Trophoblast cell (in vitro differentiated cells and primary cell): Measurements from ENCODE around the gene ITM2B. TPM values are rescaled to one million over a fixed set of nuclear protein-coding genes. Genes with fewer than 3 reads are reported as not detected.

Experiments
- DNase-seq, 2 donors: peaks; one replicate each; pipeline ENCODE4 v3.0.0-alpha.2; 2016
- H2AFZ ChIP-seq: 2 replicates; pipeline ENCODE4 v1.6.1; 2013; ENCODE audit warnings: low read length, moderate library complexity, mild to moderate bottlenecking; ENCODE audit not compliant: insufficient read depth, poor library complexity
- H2AK5ac ChIP-seq: 2 replicates; pipeline ENCODE4 v1.6.1; 2013; ENCODE audit warnings: mild to moderate bottlenecking, low read length
- H2BK120ac ChIP-seq: 2 replicates; pipeline ENCODE4 v1.6.1; 2013; ENCODE audit warnings: low read length, mild to moderate bottlenecking, moderate library complexity; ENCODE audit not compliant: insufficient read depth, poor library complexity
- H2BK12ac ChIP-seq: 2 replicates; pipeline ENCODE4 v1.6.1; 2013; ENCODE audit warnings: mild to moderate bottlenecking, low read length, moderate library complexity
- H2BK5ac ChIP-seq: 2 replicates; pipeline ENCODE4 v1.6.1; 2013; ENCODE audit warnings: low read length, low read depth, moderate library complexity, mild to moderate bottlenecking; ENCODE audit not compliant: poor library complexity
- H3K14ac ChIP-seq: 2 replicates; pipeline ENCODE4 v1.6.1; 2013; ENCODE audit warnings: mild to moderate bottlenecking, low read length
- H3K18ac ChIP-seq: 2 replicates; pipeline ENCODE4 v1.6.1; 2013; ENCODE audit warnings: mild to moderate bottlenecking, low read length
- H3K23ac ChIP-seq: 2 replicates; pipeline ENCODE4 v1.6.1; 2013; ENCODE audit warnings: low read length
- H3K27ac ChIP-seq: 2 replicates; pipeline ENCODE4 v1.5.1; 2013; ENCODE audit warnings: low read depth, mild to moderate bottlenecking, inconsistent platforms, low read length, moderate library complexity
- H3K27me3 ChIP-seq: 2 replicates; pipeline ENCODE4 v1.6.1; 2013; ENCODE audit warnings: inconsistent platforms, mild to moderate bottlenecking, low read length, moderate library complexity; ENCODE audit not compliant: insufficient read depth
- H3K36me3 ChIP-seq, 2 experiments: 1 replicate in 1 of 2; 2 replicates in 1 of 2; pipeline ENCODE4 v1.6.1; 2013; ENCODE audit warnings: low read length in 2 of 2, mild to moderate bottlenecking in 2 of 2, moderate library complexity in 1 of 2; ENCODE audit not compliant: insufficient read depth in 2 of 2, control insufficient read depth in 1 of 2
- H3K4ac ChIP-seq: 2 replicates; pipeline ENCODE4 v1.6.1; 2013; ENCODE audit warnings: low read depth, mild to moderate bottlenecking, low read length, moderate library complexity
- H3K4me1 ChIP-seq, 2 experiments: 1 replicate in 1 of 2; 2 replicates in 1 of 2; pipeline ENCODE4 v1.6.1; 2013; ENCODE audit warnings: low read length in 2 of 2, mild to moderate bottlenecking in 2 of 2, moderate library complexity in 1 of 2; ENCODE audit not compliant: insufficient read depth in 2 of 2, control insufficient read depth in 1 of 2
- H3K4me2 ChIP-seq: 2 replicates; pipeline ENCODE4 v1.6.1; 2013; ENCODE audit warnings: inconsistent platforms, mild to moderate bottlenecking, low read length, moderate library complexity
- H3K4me3 ChIP-seq: 2 replicates; pipeline ENCODE4 v1.5.1; 2013; ENCODE audit warnings: mild to moderate bottlenecking, low read depth, low read length, inconsistent platforms
- H3K79me1 ChIP-seq: one replicate; pipeline ENCODE4 v1.6.1; 2013; ENCODE audit warnings: low read length
- H3K79me2 ChIP-seq: 2 replicates; pipeline ENCODE4 v1.6.1; 2013; ENCODE audit warnings: low read length, mild to moderate bottlenecking; ENCODE audit not compliant: control insufficient read depth, insufficient read depth, poor library complexity
- H3K9ac ChIP-seq: 2 replicates; pipeline ENCODE4 v1.6.1; 2013; ENCODE audit warnings: mild to moderate bottlenecking, low read length
- H3K9me3 ChIP-seq: 2 replicates; pipeline ENCODE4 v1.6.1; 2013; ENCODE audit warnings: low read depth, mild to moderate bottlenecking, control low read depth, inconsistent platforms, low read length; ENCODE audit not compliant: insufficient read depth
- H4K12ac ChIP-seq: 2 replicates; pipeline ENCODE4 v1.6.1; 2013; ENCODE audit warnings: low read depth, mild to moderate bottlenecking, low read length, moderate library complexity
- H4K8ac ChIP-seq: 2 replicates; pipeline ENCODE4 v1.6.1; 2013; ENCODE audit warnings: low read depth, mild to moderate bottlenecking, low read length, moderate library complexity
- H4K91ac ChIP-seq: one replicate; pipeline ENCODE4 v1.6.1; 2013; ENCODE audit warnings: low read depth, mild to moderate bottlenecking, low read length, moderate library complexity
- WGBS: extraction: QIAGEN DNeasy Blood & Tissue Kit; methylation state at CpG from one replicate; pipeline ENCODE4 v1.1.7; 2013; ENCODE audit warnings: missing lambda C conversion rate; ENCODE audit not compliant: insufficient read length, insufficient coverage; ENCODE audit errors: extremely low coverage; 5-methylcytosine and 5-hydroxymethylcytosine counted together
- polyA plus RNA-seq: library from polyadenylated mRNA; stranded (reverse); fragments of 200-250 nt; gene quantifications from 2 replicates; pipeline ENCODE4 v1.2.3, GENCODE V29; 2013

ITM2B gene
- polyA plus RNA-seq, result 463 and 476 TPM in 2 replicates

GRCh38 chr13:48233046-48233888 is at the start of gene ITM2B:
TSS of gene ITM2B (plus strand) at chr13:48233206. CDS start at chr13:48233361, 155 bp downstream.
- Histone ChIP-seq H2BK12ac (peak within 1 kb of the TSS; percentile 61), H3K79me2 (peaks cover 12% of the 10 kb centered on the region), H3K4me1 (peaks cover 0 to 2% of the 10 kb centered on the region in 2 experiments), H3K27ac (peak within 1 kb of the TSS; percentile 84), H3K4me3 (peak within 1 kb of the TSS; percentile 99), H3K9ac (peak within 1 kb of the TSS; percentile 97), H3K18ac (peak within 1 kb of the TSS; percentile 92), H3K36me3 (peaks cover 0 to 2% of the 10 kb centered on the region in 2 experiments), H3K23ac (no peak within 1 kb of the TSS), H3K79me1 (peaks cover 14% of the 10 kb centered on the region), H4K8ac (peak within 1 kb of the TSS; percentile 73), H3K4ac (peak within 1 kb of the TSS; percentile 95), H4K91ac (peak within 1 kb of the TSS; percentile 72), H2BK5ac (peak within 1 kb of the TSS; percentile 61), H3K9me3 (peaks cover 2% of the 10 kb centered on the region), H2AFZ (peak within 1 kb of the TSS; percentile 88), H3K4me2 (peak within 1 kb of the TSS; percentile 86), H4K12ac (peak within 1 kb of the TSS; percentile 64), H2BK120ac (peak within 1 kb of the TSS; percentile 81), H3K14ac (peak within 1 kb of the TSS; percentile 96), H3K27me3 (no peaks in the 10 kb centered on the region), H2AK5ac (peak within 1 kb of the TSS; percentile 65)
- no CpG with 5 or more reads among the region's 94 CpGs for WGBS
- DNase-seq, result peak in 1 of 2 donors; percentile 75

- H3K4ac ChIP-seq, result no peak overlapping the region
- H3K4me3 ChIP-seq, result no peak overlapping the region
- no peaks in the 10 kb centered on the region for H3K79me2 ChIP-seq
- no peak overlapping the region for H2BK120ac ChIP-seq
- no peaks in the 10 kb centered on the region for H3K9me3 ChIP-seq
- H3K36me3 ChIP-seq, result no peaks in the 10 kb centered on the region
- H3K4me1 ChIP-seq, result no peaks in the 10 kb centered on the region
- no peak overlapping the region for H2BK12ac ChIP-seq
- no peaks in the 10 kb centered on the region for H3K27me3 ChIP-seq
- H2AK5ac ChIP-seq, result no peak overlapping the region
- H3K9ac ChIP-seq, result no peak overlapping the region
- DNase-seq, result no peak
- no peak overlapping the region for H4K12ac ChIP-seq
- H3K18ac ChIP-seq, result no peak overlapping the region
- no peak overlapping the region for H3K23ac ChIP-seq
- H4K8ac ChIP-seq, result no peak overlapping the region
- H4K91ac ChIP-seq, result no peak overlapping the region
- no peak overlapping the region for H2AFZ ChIP-seq
- no peak overlapping the region for H2BK5ac ChIP-seq
- H3K27ac ChIP-seq, result no peak overlapping the region
- H3K4me2 ChIP-seq, result no peak overlapping the region
- no CpG with 5 or more reads among the region's 4 CpGs for WGBS
- no peaks in the 10 kb centered on the region for H3K79me1 ChIP-seq
- H3K14ac ChIP-seq, result no peak overlapping the region
These were observed 48.7 kb upstream of the ITM2B start for GRCh38 chr13:48184260-48184659.

GRCh38 chr13:48185018-48185417 is 48.0 kb upstream of the ITM2B start:
- Histone ChIP-seq H3K79me2 (no peaks in the 10 kb centered on the region), H3K4me1 (no peaks in the 10 kb centered on the region), H4K12ac (no peak overlapping the region), H2AFZ (no peak overlapping the region), H3K23ac (no peak overlapping the region), H4K8ac (no peak overlapping the region), H3K36me3 (no peaks in the 10 kb centered on the region), H2BK120ac (no peak overlapping the region), H3K14ac (no peak overlapping the region), H3K4me3 (no peak overlapping the region), H4K91ac (no peak overlapping the region), H3K4ac (no peak overlapping the region), H3K9ac (no peak overlapping the region), H3K27me3 (no peaks in the 10 kb centered on the region), H3K79me1 (no peaks in the 10 kb centered on the region), H3K4me2 (no peak overlapping the region), H3K27ac (no peak overlapping the region), H3K18ac (no peak overlapping the region), H2BK5ac (no peak overlapping the region), H2BK12ac (no peak overlapping the region), H3K9me3 (no peaks in the 10 kb centered on the region), H2AK5ac (no peak overlapping the region)
- DNase-seq, result no peak

GRCh38 chr13:48186722-48187121 is 46.3 kb upstream of the ITM2B start:
- no peak overlapping the region for H2BK12ac ChIP-seq
- no peak overlapping the region for H2AFZ ChIP-seq

More at GRCh38 chr13:48186722-48187121, 46.3 kb upstream of the ITM2B start:
- WGBS, result no CpG with 5 or more reads among the region's 1 CpG
- no peak overlapping the region for H3K4ac ChIP-seq
- H3K79me1 ChIP-seq, result no peaks in the 10 kb centered on the region
- H3K23ac ChIP-seq, result no peak overlapping the region
- no peak overlapping the region for H2BK120ac ChIP-seq
- no peak overlapping the region for H3K9ac ChIP-seq
- no peaks in the 10 kb centered on the region for H3K9me3 ChIP-seq
- no peak overlapping the region for H3K27ac ChIP-seq
- no peak overlapping the region for H4K8ac ChIP-seq
- H3K4me3 ChIP-seq, result no peak overlapping the region
- no peak overlapping the region for H3K18ac ChIP-seq
- no peak overlapping the region for H2AK5ac ChIP-seq
- no peaks in the 10 kb centered on the region for H3K4me1 ChIP-seq
- H3K4me2 ChIP-seq, result no peak overlapping the region
- no peaks in the 10 kb centered on the region for H3K79me2 ChIP-seq
- no peak overlapping the region for H4K12ac ChIP-seq
- no peak overlapping the region for H4K91ac ChIP-seq
- no peaks in the 10 kb centered on the region for H3K36me3 ChIP-seq
- no peak for DNase-seq
- no peak overlapping the region for H3K14ac ChIP-seq
- no peaks in the 10 kb centered on the region for H3K27me3 ChIP-seq
- no peak overlapping the region for H2BK5ac ChIP-seq
